HUES6 (cell line): ENCODE data around the gene ZDHHC13.

Source experiments
- H3K27ac ChIP-seq: 2 replicates; pipeline ENCODE4 v1.7.0; 2013; ENCODE audit warnings: low read depth, mild to moderate bottlenecking, low read length, inconsistent platforms
- H3K27me3 ChIP-seq: 2 replicates; pipeline ENCODE4 v1.6.1; 2013; ENCODE audit warnings: low read length; ENCODE audit not compliant: control insufficient read depth, insufficient read depth
- H3K36me3 ChIP-seq: 2 replicates; pipeline ENCODE4 v1.6.1; 2013; ENCODE audit warnings: low read length; ENCODE audit not compliant: control insufficient read depth, insufficient read depth
- H3K4me1 ChIP-seq: 2 replicates; pipeline ENCODE4 v1.6.1; 2013; ENCODE audit warnings: low read length; ENCODE audit not compliant: control insufficient read depth, insufficient read depth
- H3K4me3 ChIP-seq: 2 replicates; pipeline ENCODE4 v1.5.1; 2013; ENCODE audit warnings: low read depth, low read length
- H3K9ac ChIP-seq: one replicate; pipeline ENCODE4 v1.6.1; 2013; ENCODE audit warnings: mild to moderate bottlenecking, low read length
- H3K9me3 ChIP-seq: 2 replicates; pipeline ENCODE4 v1.6.1; 2013; ENCODE audit warnings: low read depth, low read length; ENCODE audit not compliant: control insufficient read depth, insufficient read depth

ZDHHC13 gene

GRCh38 chr11:19101796-19102520 lies 15.0 kb upstream of the ZDHHC13 start:
- Histone ChIP-seq H3K4me3 (no peak overlapping the region), H3K9ac (no peak overlapping the region), H3K36me3 (no peaks in the 10 kb centered on the region), H3K27ac (no peak overlapping the region), H3K27me3 (peaks cover 6% of the 10 kb centered on the region; the same call in 1 of the 2 replicates), H3K9me3 (no peaks in the 10 kb centered on the region), H3K4me1 (no peaks in the 10 kb centered on the region)

GRCh38 chr11:19102521-19102900 lies 14.5 kb upstream of the ZDHHC13 start:
- no peaks in the 10 kb centered on the region for H3K4me1 ChIP-seq
- H3K27ac ChIP-seq: no peak overlapping the region
- no peak overlapping the region for H3K9ac ChIP-seq
- H3K36me3 ChIP-seq: no peaks in the 10 kb centered on the region
- H3K4me3 ChIP-seq: no peak overlapping the region
- peaks cover under 1% of the 10 kb centered on the region; the same call in 1 of the 2 replicates for H3K27me3 ChIP-seq
- H3K9me3 ChIP-seq: no peaks in the 10 kb centered on the region

- Histone ChIP-seq H3K9ac (no peak overlapping the region), H3K36me3 (no peaks in the 10 kb centered on the region), H3K9me3 (no peaks in the 10 kb centered on the region), H3K4me3 (no peak overlapping the region), H3K27ac (no peak overlapping the region), H3K27me3 (no peaks in the 10 kb centered on the region), H3K4me1 (no peaks in the 10 kb centered on the region)
Measured at GRCh38 chr11:19105011-19105410, 12.0 kb upstream of the ZDHHC13 start.

GRCh38 chr11:19107125-19107524 lies 9.8 kb upstream of the ZDHHC13 start:
- no peaks in the 10 kb centered on the region for H3K9me3 ChIP-seq
- no peak overlapping the region for H3K4me3 ChIP-seq
- no peaks in the 10 kb centered on the region for H3K36me3 ChIP-seq
- H3K27ac ChIP-seq: no peak overlapping the region
- H3K4me1 ChIP-seq: no peaks in the 10 kb centered on the region
- H3K9ac ChIP-seq: no peak overlapping the region
- H3K27me3 ChIP-seq: no peaks in the 10 kb centered on the region

- no peak overlapping the region for H3K27ac ChIP-seq
- H3K9ac ChIP-seq: no peak overlapping the region
- no peaks in the 10 kb centered on the region; the same call in 1 of the 2 replicates for H3K27me3 ChIP-seq
- H3K9me3 ChIP-seq: no peaks in the 10 kb centered on the region
- no peaks in the 10 kb centered on the region for H3K36me3 ChIP-seq
- no peaks in the 10 kb centered on the region for H3K4me1 ChIP-seq
- H3K4me3 ChIP-seq: no peak overlapping the region
Measured at GRCh38 chr11:19110295-19110694, 6.7 kb upstream of the ZDHHC13 start.

GRCh38 chr11:19111809-19112208 lies 5.2 kb upstream of the ZDHHC13 start:
- Histone ChIP-seq H3K36me3 (no peaks in the 10 kb centered on the region), H3K9me3 (no peaks in the 10 kb centered on the region), H3K4me1 (peaks cover 4% of the 10 kb centered on the region), H3K9ac (no peak overlapping the region), H3K27ac (no peak overlapping the region), H3K27me3 (no peaks in the 10 kb centered on the region; the same call in 1 of the 2 replicates), H3K4me3 (no peak overlapping the region)

GRCh38 chr11:19116276-19116970 lies 545 bp upstream of the ZDHHC13 start:
- Histone ChIP-seq H3K9ac (no peak overlapping the region), H3K27me3 (no peaks in the 10 kb centered on the region; the same call in 1 of the 2 replicates), H3K9me3 (no peaks in the 10 kb centered on the region), H3K27ac (no peak overlapping the region), H3K4me1 (peaks cover 9% of the 10 kb centered on the region), H3K36me3 (peaks cover 16% of the 10 kb centered on the region), H3K4me3 (peak overlapping the region; percentile 83)

GRCh38 chr11:19117760-19118097 lies 761 bp downstream of the ZDHHC13 start:
- Histone ChIP-seq H3K9me3 (no peaks in the 10 kb centered on the region), H3K36me3 (peaks cover 16% of the 10 kb centered on the region), H3K27ac (no peak overlapping the region), H3K4me1 (peaks cover 9% of the 10 kb centered on the region), H3K4me3 (peak overlapping the region; percentile 83), H3K9ac (peak overlapping the region; percentile 58), H3K27me3 (no peaks in the 10 kb centered on the region; the same call in 1 of the 2 replicates)

- H3K9ac ChIP-seq: no peak overlapping the region
- peaks cover 25% of the 10 kb centered on the region for H3K36me3 ChIP-seq
- H3K4me1 ChIP-seq: peaks cover 5% of the 10 kb centered on the region
- no peaks in the 10 kb centered on the region for H3K9me3 ChIP-seq
- no peak overlapping the region for H3K4me3 ChIP-seq
- no peaks in the 10 kb centered on the region for H3K27me3 ChIP-seq
- no peak overlapping the region for H3K27ac ChIP-seq
Measured at GRCh38 chr11:19121646-19122045, 4.7 kb downstream of the ZDHHC13 start.

GRCh38 chr11:19122960-19123615 lies 6.1 kb downstream of the ZDHHC13 start:
- peaks cover 29% of the 10 kb centered on the region for H3K36me3 ChIP-seq
- no peak overlapping the region for H3K9ac ChIP-seq
- H3K27me3 ChIP-seq: no peaks in the 10 kb centered on the region
- no peaks in the 10 kb centered on the region; the same call in 1 of the 2 replicates for H3K9me3 ChIP-seq
- H3K4me1 ChIP-seq: peaks cover 1% of the 10 kb centered on the region
- no peak overlapping the region for H3K4me3 ChIP-seq
- no peak overlapping the region for H3K27ac ChIP-seq
